Adipocyte (in vitro differentiated cells): ENCODE data around the gene MVP.
"Not testable (repeated sequence)": the region's sequence is repeated elsewhere in the genome, so short reads cannot be mapped to it uniquely, and the experiment has no call there.

Experiments
- DNase-seq: peaks from one replicate; pipeline ENCODE4 v3.0.0-alpha.2; 2015; ENCODE audit warnings: low read depth
- H3K27me3 ChIP-seq: replicated peaks from 2 replicates; pipeline ENCODE4 v1.7.0; 2013; ENCODE audit warnings: mild to moderate bottlenecking, low read length, moderate library complexity; ENCODE audit not compliant: control insufficient read depth, insufficient read depth
- H3K36me3 ChIP-seq: 2 replicates; pipeline ENCODE4 v1.7.0; 2013; ENCODE audit warnings: low read length, mild to moderate bottlenecking, moderate library complexity; ENCODE audit not compliant: control insufficient read depth, insufficient read depth, severe bottlenecking
- H3K4me1 ChIP-seq: 2 replicates; pipeline ENCODE4 v1.7.0; 2013; ENCODE audit warnings: mild to moderate bottlenecking, low read length, moderate library complexity; ENCODE audit not compliant: control insufficient read depth, insufficient read depth
- H3K4me3 ChIP-seq: 2 replicates; pipeline ENCODE4 v1.7.0; 2013; ENCODE audit warnings: mild to moderate bottlenecking, low read length, moderate library complexity
- H3K9ac ChIP-seq: 2 replicates; pipeline ENCODE4 v1.7.0; 2013; ENCODE audit warnings: mild to moderate bottlenecking, low read length, moderate library complexity
- H3K9me3 ChIP-seq: 2 replicates; pipeline ENCODE4 v1.7.0; 2013; ENCODE audit warnings: mild to moderate bottlenecking, low read length, moderate library complexity; ENCODE audit not compliant: control insufficient read depth

The MVP gene

GRCh38 chr16:29889372-29889771 lies 69.1 kb downstream of the MVP start:
- Histone ChIP-seq H3K27me3 (peaks cover 15% of the 10 kb centered on the region), H3K4me1 (peaks cover 15% of the 10 kb centered on the region)
- not testable (repeated sequence) for H3K9me3 ChIP-seq, DNase-seq, H3K36me3 ChIP-seq, H3K4me3 ChIP-seq, H3K9ac ChIP-seq

- Histone ChIP-seq H3K4me3 (no peak overlapping the region), H3K9ac (no peak overlapping the region), H3K36me3 (no peaks in the 10 kb centered on the region), H3K4me1 (peaks cover 15% of the 10 kb centered on the region), H3K27me3 (peaks cover 22% of the 10 kb centered on the region), H3K9me3 (no peaks in the 10 kb centered on the region)
- no peak for DNase-seq
Measured at GRCh38 chr16:29891525-29892457, 71.5 kb downstream of the MVP start.

GRCh38 chr16:29892458-29892813 lies 72.2 kb downstream of the MVP start:
- H3K9ac ChIP-seq: no peak overlapping the region
- H3K9me3 ChIP-seq: no peaks in the 10 kb centered on the region
- peaks cover 15% of the 10 kb centered on the region for H3K4me1 ChIP-seq
- DNase-seq: no peak
- H3K4me3 ChIP-seq: no peak overlapping the region
- H3K27me3 ChIP-seq: peaks cover 25% of the 10 kb centered on the region
- no peaks in the 10 kb centered on the region for H3K36me3 ChIP-seq

- Histone ChIP-seq H3K9ac (no peak overlapping the region), H3K4me3 (no peak overlapping the region), H3K4me1 (peaks cover 15% of the 10 kb centered on the region), H3K9me3 (no peaks in the 10 kb centered on the region), H3K27me3 (peaks cover 25% of the 10 kb centered on the region), H3K36me3 (no peaks in the 10 kb centered on the region)
- no peak for DNase-seq
Measured at GRCh38 chr16:29893553-29893952, 73.3 kb downstream of the MVP start.

DNA sequence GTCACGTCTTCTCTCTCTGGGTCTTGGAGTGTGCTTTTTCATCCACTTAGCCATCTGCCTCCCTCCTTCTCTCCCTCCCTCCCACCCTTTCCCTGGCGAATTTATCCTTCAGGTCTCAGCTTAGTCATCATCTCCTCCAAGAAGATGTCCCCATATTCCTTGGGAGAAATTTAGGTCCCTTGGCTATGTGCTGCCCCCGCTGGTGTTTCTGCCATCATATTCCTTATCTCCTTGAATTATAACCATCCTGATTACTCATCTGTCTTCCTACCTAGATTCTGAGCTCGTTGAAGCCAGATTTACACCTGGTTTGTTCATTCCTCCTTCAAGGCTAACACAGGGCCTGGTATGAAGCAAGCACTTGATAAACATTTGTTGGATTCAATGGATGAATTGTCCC lies 74.1 kb downstream of the MVP start:
- peaks cover 25% of the 10 kb centered on the region for H3K27me3 ChIP-seq
- H3K9ac ChIP-seq: no peak overlapping the region
- H3K4me1 ChIP-seq: peaks cover 15% of the 10 kb centered on the region
- no peaks in the 10 kb centered on the region for H3K9me3 ChIP-seq
- no peaks in the 10 kb centered on the region for H3K36me3 ChIP-seq
- H3K4me3 ChIP-seq: no peak overlapping the region
- DNase-seq: no peak

- Histone ChIP-seq H3K27me3 (peaks cover 25% of the 10 kb centered on the region), H3K9me3 (no peaks in the 10 kb centered on the region), H3K9ac (no peak overlapping the region), H3K4me1 (peaks cover 18% of the 10 kb centered on the region), H3K4me3 (no peak overlapping the region), H3K36me3 (no peaks in the 10 kb centered on the region)
- no peak for DNase-seq
Measured at GRCh38 chr16:29896841-29897240, 76.6 kb downstream of the MVP start.

- Histone ChIP-seq H3K9ac (no peak overlapping the region), H3K4me1 (peaks cover 13% of the 10 kb centered on the region), H3K27me3 (peaks cover 25% of the 10 kb centered on the region), H3K4me3 (no peak overlapping the region), H3K36me3 (no peaks in the 10 kb centered on the region), H3K9me3 (no peaks in the 10 kb centered on the region)
- DNase-seq: no peak
Measured at GRCh38 chr16:29897333-29897732, 77.1 kb downstream of the MVP start.
